HTERT RPE-1 (cell line): ENCODE measurements around the gene ABR.
"Not testable (repeated sequence)": the region's sequence is repeated elsewhere in the genome, so short reads cannot be mapped to it uniquely, and the experiment has no call there.

Experiments used
- in situ Hi-C: fragments of 300-500 bp; cut with MboI; formaldehyde crosslinking; loops from 4 replicates; pipeline ENCODE4 v1.14.3; 2020; ENCODE audit warnings: low sequenced_read_pairs

The ABR gene

GRCh38 chr17:1122533-1123392 is 57.0 kb downstream of the ABR start:
- in situ Hi-C loops, result no loop called here

GRCh38 chr17:1121442-1121817 is 58.4 kb downstream of the ABR start:
- in situ Hi-C loops, result not testable (repeated sequence)

DNA sequence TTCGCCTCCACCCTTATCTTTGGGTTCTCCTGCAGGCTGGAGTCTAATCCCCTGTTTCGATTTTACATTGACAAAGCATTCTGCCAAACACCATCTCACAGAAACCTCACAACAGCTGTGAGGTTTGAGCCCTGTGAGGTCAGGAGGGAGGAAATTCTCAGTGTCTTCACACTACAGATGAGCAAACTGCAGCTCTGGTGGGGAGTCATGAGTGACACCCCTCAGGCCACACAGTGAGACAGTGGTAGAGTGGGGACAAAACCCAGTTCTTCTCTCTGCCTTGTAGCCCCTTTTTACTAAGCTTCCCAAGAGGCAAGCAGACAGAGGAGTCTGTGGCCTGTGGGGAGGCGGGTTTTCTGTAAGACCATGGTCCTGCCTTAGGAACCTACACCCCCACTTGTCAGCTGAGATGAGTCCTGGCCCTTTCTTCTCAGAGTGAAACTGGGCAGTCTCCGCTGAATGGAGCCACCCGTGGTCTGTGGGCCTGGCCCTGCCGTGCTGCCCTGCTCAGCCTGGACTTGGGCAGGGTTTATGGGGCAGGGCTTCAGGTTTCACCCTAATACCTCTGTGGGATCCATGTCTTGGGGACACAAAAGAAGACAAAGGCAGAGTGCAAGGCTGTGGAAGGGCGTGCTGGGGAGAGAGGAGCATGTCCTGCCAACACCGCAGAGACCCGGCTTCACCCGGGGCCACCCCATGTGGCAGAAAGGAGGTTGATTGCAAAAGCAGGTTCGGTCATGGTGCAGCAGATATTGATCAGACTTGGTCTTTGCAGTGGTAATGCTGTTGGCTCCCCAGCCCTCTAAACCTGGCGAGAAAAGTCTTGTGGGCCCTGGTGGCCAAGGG is 59.0 kb downstream of the ABR start:
- in situ Hi-C loops, result no loop called here

DNA sequence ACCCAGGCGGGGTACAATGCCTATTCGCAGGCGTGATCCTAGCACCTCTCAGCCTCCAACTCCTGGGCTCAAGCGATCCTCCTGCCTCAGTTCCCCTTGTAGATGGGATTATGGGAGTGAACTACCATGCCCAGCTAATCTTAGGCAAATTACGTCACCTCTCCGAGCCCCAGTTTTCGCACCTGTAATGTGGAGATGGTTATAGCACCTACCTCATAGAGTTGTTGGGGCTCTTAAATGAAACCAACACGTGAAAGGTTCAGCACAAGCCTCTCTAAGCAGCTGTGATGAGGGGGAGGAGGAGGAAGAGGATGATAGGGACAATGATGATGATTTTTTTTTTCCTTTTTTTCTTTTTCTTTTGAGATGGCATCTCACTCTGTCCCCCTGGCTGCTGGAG is 59.9 kb downstream of the ABR start:
- in situ Hi-C loops, result no loop called here

DNA sequence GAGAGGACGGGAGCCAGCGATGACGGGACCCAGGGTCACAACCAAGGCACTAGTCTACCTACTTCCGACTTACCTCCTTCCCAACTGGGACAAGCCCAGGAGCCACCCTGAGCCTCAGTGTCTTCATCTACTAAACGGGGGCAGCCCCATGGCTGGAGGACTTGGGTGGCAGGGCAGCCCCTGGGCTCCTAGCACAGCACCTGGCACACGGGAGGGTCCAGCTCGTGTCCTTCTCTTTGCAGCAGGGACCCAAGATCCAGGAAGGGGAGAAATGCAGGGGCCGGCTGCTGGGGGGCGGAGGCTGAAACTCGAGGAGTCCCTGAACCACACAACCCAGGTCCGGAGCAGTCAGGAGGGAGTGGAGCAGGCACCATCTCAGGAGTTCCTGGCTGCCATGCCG is 63.2 kb downstream of the ABR start:
- in situ Hi-C loops, result no loop called here

GRCh38 chr17:1112875-1113274 is 66.9 kb downstream of the ABR start:
- in situ Hi-C loops, result no loop called here

- in situ Hi-C loops, result no loop called here
Measured at GRCh38 chr17:1111599-1112443, 68.0 kb downstream of the ABR start.

GRCh38 chr17:1110862-1111598 is 68.8 kb downstream of the ABR start:
- in situ Hi-C loops, result no loop called here

- in situ Hi-C loops, result no loop called here
Measured at GRCh38 chr17:1110541-1110861, 69.3 kb downstream of the ABR start.

DNA sequence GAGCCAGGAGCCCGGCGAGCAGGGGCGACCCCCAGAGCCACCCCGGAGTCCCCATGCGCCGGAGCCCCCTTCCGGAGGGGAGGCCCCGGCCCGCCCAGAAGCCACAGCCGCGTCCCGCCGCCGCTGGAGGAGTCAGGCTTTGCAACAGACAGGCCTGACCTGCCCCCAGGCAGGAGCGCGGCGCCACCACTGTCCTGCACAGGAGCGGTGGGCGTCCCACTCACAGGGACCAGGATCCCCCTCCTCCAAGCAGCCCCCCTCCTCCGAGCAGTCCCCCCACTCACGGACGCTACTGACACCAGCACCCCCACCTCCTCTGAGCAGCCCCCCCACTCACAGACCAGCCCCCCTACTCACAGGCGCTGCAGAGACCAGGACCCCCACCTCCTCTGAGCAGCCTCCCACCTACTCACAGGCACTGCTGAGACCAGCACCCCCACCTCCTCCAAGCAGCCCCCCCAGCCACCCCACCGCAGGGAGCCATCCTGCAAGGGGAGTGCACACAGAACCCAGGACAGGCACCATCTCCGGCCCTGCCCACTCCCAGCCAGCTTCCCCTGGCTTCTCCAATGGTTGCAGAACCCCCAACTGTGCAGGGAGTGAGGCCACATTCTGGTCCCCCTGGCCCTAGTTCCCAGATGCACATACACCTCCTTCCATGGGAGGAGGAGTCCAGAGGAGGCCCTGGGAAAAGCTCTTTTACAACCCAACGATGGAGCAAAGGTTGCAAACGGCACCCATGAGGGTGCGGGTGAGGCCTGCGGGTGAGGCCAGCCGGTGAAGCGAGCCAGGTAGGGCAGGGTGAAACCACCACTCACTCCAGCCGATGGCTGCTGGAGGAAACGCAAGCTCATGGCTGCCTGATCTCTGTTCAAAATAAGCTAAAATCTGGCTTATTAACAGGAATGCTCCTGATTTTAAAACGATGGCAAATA is 69.9 kb downstream of the ABR start:
- in situ Hi-C loops, result no loop called here

DNA sequence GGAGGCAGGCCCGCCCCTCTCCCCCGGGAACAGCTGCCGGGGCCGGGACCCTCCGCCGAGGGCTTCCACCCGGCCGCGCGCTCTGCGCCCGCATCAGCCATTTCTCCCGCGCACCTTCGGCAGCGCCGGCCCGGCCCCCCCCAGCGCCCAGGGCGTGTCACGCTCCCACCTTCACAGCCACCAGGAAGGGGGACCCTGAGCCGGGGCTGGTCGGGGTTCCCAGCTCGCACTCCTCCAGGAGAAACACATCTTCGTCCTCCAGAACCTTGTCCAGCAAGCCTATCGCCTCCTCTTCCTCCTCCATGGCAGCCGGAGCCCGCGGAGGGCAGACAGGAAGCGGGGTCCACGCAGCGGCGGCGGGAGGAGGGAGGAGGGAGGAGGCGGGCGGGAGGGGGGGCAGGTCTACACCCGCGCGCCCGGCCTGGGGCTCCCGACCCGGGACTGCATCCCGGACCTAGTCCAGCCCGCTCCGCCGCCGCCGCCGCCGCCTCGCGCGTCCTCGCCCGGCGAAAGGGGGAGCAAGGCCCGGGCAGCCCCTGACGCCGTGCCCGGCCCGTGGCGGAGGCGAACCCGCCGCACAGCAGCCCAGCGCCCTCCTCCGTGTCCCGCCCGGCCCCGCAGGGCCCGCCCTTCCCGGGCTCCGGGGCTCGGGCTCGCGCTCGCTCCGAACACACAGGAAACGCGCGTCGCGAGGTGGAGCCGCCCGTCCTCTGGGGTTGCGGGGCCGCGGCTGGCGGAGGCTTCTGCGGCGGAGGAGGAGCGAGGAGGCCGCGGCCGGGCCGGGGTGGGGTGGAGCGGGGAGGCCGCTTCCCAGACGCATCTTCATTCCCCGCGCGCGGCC is 70.8 kb downstream of the ABR start:
- in situ Hi-C loops, result no loop called here

DNA sequence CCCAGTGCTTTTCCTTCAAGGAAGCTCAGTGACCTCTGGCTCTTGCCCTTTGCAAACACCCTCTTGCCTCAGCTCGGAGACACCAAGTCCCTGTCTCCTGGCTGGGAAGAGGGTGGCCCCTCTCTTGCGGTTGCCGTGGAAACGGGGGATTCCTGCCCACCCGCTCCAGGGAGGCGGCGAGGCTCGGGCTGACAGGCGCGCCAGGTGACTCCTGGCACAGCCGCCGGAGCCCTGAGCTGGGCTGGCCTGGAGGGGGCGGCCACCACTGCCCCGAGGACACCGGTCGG is 71.4 kb downstream of the ABR start:
- in situ Hi-C loops, result no loop called here

- in situ Hi-C loops, result no loop called here
Measured at GRCh38 chr17:1107777-1108477, 71.9 kb downstream of the ABR start.

GRCh38 chr17:1107083-1107776 is 72.6 kb downstream of the ABR start:
- in situ Hi-C loops, result no loop called here

- in situ Hi-C loops, result no loop called here
Measured at GRCh38 chr17:1104222-1104621, 75.6 kb downstream of the ABR start.

DNA sequence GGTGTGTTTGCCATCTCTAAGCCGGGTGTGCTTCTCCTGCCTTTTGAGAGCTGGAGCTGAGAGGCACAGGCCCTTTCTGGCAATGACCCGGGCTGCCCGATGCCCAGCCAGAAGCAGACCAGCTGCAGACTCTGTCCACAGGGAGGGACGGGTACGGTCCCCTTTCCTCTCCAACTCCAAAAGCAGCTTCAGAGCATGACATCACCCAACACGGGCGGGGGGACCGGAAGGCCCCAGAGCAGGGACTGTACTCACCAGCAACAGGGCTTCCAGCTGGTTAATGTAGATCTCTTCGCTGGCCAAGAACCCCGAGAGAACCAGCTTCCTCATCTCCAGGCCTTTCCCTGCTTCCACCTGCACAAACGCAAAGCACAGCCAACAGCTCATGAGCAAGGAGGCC is 79.4 kb downstream of the ABR start:
- in situ Hi-C loops, result no loop called here

DNA sequence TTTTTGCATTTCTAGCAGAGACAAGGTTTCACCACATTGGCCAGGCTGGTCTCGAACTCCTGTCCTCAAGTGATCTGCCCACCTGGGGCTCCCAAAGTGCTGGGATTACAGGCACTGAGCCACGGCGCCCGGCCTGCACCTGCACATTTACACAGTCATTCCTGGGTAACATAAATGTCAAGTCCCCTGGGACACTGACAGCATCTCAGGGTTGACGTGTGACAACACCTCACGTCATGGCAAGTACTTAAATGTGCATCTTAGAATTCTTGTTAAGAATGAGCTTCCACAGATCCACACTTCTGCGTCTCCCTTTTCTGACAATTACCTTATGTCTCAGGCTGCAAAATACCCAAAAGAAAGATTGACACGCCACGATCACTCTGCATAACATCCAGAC is 80.5 kb downstream of the ABR start:
- in situ Hi-C loops, result no loop called here
